ENCODE measurements around the gene FAM89A. TPM values are rescaled to one million over a fixed set of nuclear protein-coding genes. Genes with fewer than 3 reads are reported as not detected.
"Not testable (repeated sequence)": the region's sequence is repeated elsewhere in the genome, so short reads cannot be mapped to it uniquely, and the experiment has no call there.

Gene FAM89A
- total and polyA plus RNA-seq, 2 donors (not counting 3 experiments of a cell fraction or from before 2014, with no cell fraction given) = 21.0 to 24.0 TPM

DNA sequence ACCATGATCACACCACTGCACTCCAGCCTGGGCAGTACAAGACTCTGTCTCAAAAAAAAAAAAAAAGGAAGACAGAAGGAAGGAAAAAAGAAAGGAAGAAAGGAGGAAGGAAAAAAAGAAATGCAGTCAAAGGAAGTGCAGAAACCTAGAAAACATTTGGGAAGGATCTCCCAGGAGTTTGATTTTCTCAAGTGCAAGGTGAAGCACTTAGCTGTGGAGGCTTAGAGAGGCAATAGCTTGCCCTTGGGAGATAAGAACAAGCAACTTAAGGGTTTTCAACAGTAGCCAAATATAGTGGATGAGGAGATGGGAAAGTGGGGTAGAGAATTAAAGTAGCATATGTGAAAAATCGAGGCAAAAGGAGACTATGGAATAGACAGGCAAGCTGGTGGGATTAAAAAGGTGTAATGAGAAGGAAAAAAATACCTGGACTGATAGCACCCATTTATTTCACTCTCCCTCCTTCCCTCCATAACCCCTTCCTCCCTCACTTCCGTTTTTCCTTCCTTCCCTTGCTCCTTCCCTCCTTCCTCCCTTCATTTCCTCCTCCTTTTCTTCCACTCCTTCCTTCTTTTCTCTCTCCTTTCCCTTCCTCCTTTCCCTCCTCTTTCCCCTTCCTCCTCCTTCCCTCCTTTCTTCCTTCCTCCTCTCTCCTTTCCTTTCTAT is 6.8 kb upstream of the FAM89A start:
- Histone ChIP-seq H3K27me3 (ENCODE audit: control insufficient read depth in 2 of 2, insufficient read depth in 2 of 2, low read length in 2 of 2) (peaks cover 20% of the 10 kb centered on the region in 2 experiments), H3K36me3 (ENCODE audit: control insufficient read depth in 2 of 2, extremely low read depth in 1 of 2, insufficient read depth in 2 of 2, low read length in 2 of 2) (no peaks in the 10 kb centered on the region), H4K20me1 (replicated peaks; ENCODE audit: control insufficient read depth, extremely low read depth, insufficient read depth, low read length) (no peaks in the 10 kb centered on the region), H3K4me2 (ENCODE audit: insufficient read depth, low read length) (no peak overlapping the region), H3K9me3 (replicated peaks; ENCODE audit: control insufficient read depth, insufficient read depth, low read length) (no peaks in the 10 kb centered on the region), H3K4me1 (ENCODE audit: control insufficient read depth, extremely low read depth, insufficient read depth, low read length) (no peaks in the 10 kb centered on the region), H3K79me2 (ENCODE audit: control insufficient read depth, insufficient read depth, low read length) (no peaks in the 10 kb centered on the region), H3K9ac (replicated peaks; ENCODE audit: extremely low read depth, insufficient read depth, low read length) (no peak overlapping the region), H3K4me3 (replicated peaks in 1 of 3; ENCODE audit: insufficient read depth in 1 of 3, low read depth in 1 of 3, low read length in 3 of 3) (no peak overlapping the region), H3K27ac (ENCODE audit: insufficient read depth, low read depth, low read length) (no peak overlapping the region), H3K9me1 (replicated peaks; ENCODE audit: control insufficient read depth, extremely low read depth, insufficient read depth, low read length) (no peaks in the 10 kb centered on the region), H2AFZ (ENCODE audit: low read depth, low read length) (no peak overlapping the region)
- ChIA-PET CTCF (no interaction called here), POLR2A (no interaction called here)
- TF ChIP-seq MYC (IDR thresholded peaks at IDR 0.05; ENCODE audit: low read depth, low read length) (no peak), FOS (IDR thresholded peaks at IDR 0.05; ENCODE audit: borderline replicate concordance, insufficient read depth, low read length) (no peak), EZH2 (IDR thresholded peaks at IDR 0.05; ENCODE audit: borderline replicate concordance, low read depth, low read length, severe bottlenecking) (no peak), POLR2A (IDR thresholded peaks at IDR 0.05; ENCODE audit: low read depth, low read length) (no peak), JUN (IDR thresholded peaks at IDR 0.05; ENCODE audit: borderline replicate concordance, insufficient read depth, insufficient read length, low read depth) (no peak), POLR2AphosphoS5 (IDR thresholded peaks at IDR 0.05; ENCODE audit: insufficient read depth, low read depth, low read length) (no peak), MAX (IDR thresholded peaks at IDR 0.05; ENCODE audit: insufficient read depth, insufficient read length) (no peak), GATA2 (IDR thresholded peaks at IDR 0.05; ENCODE audit: insufficient read depth, insufficient read length, low read depth, low read length) (no peak)
- TF ChIP-seq, protein P1, sequence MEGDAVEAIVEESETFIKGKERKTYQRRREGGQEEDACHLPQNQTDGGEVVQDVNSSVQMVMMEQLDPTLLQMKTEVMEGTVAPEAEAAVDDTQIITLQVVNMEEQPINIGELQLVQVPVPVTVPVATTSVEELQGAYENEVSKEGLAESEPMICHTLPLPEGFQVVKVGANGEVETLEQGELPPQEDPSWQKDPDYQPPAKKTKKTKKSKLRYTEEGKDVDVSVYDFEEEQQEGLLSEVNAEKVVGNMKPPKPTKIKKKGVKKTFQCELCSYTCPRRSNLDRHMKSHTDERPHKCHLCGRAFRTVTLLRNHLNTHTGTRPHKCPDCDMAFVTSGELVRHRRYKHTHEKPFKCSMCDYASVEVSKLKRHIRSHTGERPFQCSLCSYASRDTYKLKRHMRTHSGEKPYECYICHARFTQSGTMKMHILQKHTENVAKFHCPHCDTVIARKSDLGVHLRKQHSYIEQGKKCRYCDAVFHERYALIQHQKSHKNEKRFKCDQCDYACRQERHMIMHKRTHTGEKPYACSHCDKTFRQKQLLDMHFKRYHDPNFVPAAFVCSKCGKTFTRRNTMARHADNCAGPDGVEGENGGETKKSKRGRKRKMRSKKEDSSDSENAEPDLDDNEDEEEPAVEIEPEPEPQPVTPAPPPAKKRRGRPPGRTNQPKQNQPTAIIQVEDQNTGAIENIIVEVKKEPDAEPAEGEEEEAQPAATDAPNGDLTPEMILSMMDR (IDR thresholded peaks at IDR 0.05; ENCODE audit: extremely low read depth in 1 of 2, insufficient read depth in 1 of 2, low read depth in 1 of 2, low read length in 2 of 2) = no peak
- dilution Hi-C loops (cut with MboI; ENCODE audit: extremely low pct_ligation_motif_present, low sequenced_read_pairs) (no loop called here), intact Hi-C loops (cut with micrococcal nuclease) (no loop called here)
- FAIRE-seq = no peak
- no peak for DNase-seq (ENCODE audit: low read depth, low spot score)
- BruUV-seq (replicated peaks) = no TSS peak

DNA sequence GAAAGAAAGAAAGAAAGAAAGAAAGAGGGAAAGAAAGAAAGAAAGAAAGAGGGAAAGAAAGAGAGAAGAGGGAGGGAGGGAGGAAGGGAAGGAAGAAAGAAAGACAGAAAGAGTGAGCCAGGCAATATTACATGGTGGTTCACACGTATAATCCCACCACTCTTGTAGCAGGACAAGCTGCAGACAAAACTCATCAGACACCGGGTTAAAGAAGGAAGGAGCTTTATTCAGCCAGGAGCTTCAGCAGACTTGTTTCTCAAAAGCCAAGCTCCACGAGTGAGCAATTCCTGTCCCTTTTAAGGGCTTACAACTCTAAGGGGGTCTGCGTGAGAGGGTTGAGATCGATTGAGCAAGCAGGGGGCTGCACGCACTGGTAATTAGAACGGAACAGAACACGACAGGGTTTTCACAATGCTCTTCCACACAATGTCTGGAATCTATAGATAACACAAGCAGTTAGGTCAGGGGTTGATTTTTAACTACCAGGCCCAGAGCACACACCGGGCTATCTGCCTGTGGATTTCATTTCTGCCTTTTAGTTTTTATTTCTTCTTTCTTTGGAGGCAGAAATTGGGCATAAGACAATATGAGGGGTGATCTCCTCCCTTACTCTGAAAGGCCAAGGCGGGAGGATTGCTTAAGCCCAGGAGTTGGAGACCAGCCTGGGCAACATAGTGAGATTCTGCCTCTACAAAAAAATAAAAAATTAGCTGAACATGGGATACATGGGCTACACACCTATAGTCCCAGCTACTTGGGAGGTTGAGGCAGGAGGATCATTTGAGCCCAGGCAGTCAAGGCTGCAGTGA is 6.1 kb upstream of the FAM89A start:
- H3K9me1 ChIP-seq (replicated peaks; ENCODE audit: control insufficient read depth, extremely low read depth, insufficient read depth, low read length); H3K4me1 ChIP-seq (ENCODE audit: control insufficient read depth, extremely low read depth, insufficient read depth, low read length); intact Hi-C loops (cut with micrococcal nuclease); FAIRE-seq; BruUV-seq (replicated peaks); H3K4me2 ChIP-seq (ENCODE audit: insufficient read depth, low read length); H3K36me3 ChIP-seq (ENCODE audit: control insufficient read depth in 2 of 2, extremely low read depth in 1 of 2, insufficient read depth in 2 of 2, low read length in 2 of 2); H3K27ac ChIP-seq (ENCODE audit: insufficient read depth, low read depth, low read length); H2AFZ ChIP-seq (ENCODE audit: low read depth, low read length); dilution Hi-C loops (cut with MboI; ENCODE audit: extremely low pct_ligation_motif_present, low sequenced_read_pairs); H3K9ac ChIP-seq (replicated peaks; ENCODE audit: extremely low read depth, insufficient read depth, low read length); POLR2A ChIA-PET; H3K4me3 ChIP-seq (replicated peaks in 1 of 3; ENCODE audit: insufficient read depth in 1 of 3, low read depth in 1 of 3, low read length in 3 of 3); H3K9me3 ChIP-seq (replicated peaks; ENCODE audit: control insufficient read depth, insufficient read depth, low read length); CTCF ChIA-PET; H3K79me2 ChIP-seq (ENCODE audit: control insufficient read depth, insufficient read depth, low read length); DNase-seq (ENCODE audit: low read depth, low spot score); H4K20me1 ChIP-seq (replicated peaks; ENCODE audit: control insufficient read depth, extremely low read depth, insufficient read depth, low read length): not testable (repeated sequence)
- H3K27me3 ChIP-seq (ENCODE audit: control insufficient read depth in 2 of 2, insufficient read depth in 2 of 2, low read length in 2 of 2) = peaks cover 20 to 23% of the 10 kb centered on the region in 2 experiments

Data from endothelial cell of umbilical vein (primary cell).